ENCODE data around the gene NCF2.

DNA sequence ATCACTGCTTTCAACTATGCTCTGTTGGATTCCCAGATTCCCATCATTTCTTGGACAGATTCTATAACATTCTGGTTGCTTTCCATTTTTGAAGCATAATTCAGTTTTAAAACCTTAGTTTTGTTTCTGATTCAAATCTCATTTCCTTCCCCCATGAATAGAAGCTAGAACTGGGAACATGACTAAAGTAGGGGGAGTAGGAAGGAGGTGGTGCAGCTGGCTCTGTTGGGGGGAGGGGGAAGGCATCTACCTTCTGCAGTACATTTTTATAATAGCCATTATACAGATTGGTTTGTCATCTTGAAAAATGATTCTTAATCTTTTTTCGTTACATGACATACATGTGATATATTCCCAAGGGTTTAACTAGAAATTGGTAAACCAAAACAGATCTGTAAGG, 69.9 kb downstream of the NCF2 start:
- TF ChIP-seq, protein P1, sequence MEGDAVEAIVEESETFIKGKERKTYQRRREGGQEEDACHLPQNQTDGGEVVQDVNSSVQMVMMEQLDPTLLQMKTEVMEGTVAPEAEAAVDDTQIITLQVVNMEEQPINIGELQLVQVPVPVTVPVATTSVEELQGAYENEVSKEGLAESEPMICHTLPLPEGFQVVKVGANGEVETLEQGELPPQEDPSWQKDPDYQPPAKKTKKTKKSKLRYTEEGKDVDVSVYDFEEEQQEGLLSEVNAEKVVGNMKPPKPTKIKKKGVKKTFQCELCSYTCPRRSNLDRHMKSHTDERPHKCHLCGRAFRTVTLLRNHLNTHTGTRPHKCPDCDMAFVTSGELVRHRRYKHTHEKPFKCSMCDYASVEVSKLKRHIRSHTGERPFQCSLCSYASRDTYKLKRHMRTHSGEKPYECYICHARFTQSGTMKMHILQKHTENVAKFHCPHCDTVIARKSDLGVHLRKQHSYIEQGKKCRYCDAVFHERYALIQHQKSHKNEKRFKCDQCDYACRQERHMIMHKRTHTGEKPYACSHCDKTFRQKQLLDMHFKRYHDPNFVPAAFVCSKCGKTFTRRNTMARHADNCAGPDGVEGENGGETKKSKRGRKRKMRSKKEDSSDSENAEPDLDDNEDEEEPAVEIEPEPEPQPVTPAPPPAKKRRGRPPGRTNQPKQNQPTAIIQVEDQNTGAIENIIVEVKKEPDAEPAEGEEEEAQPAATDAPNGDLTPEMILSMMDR (IDR thresholded peaks at IDR 0.05; ENCODE audit: low read depth, low read length): no peak
- TF ChIP-seq EZH2phosphoT487 (IDR thresholded peaks at IDR 0.05; ENCODE audit: low read depth): no peak

Data from OCI-LY3 (cell line).